Skin epidermis (tissue), 12 donors: ENCODE results near the gene TENT5C.

ENCODE experiments used
- H3K27ac ChIP-seq, 21 experiments: fragments of 200-600 bp; sonication (generic) in 11 of 21; one replicate each; pipeline ENCODE4 v1.5.0; 2020; ENCODE audit warnings: mild to moderate bottlenecking in 3 of 21, inconsistent platforms in 2 of 21, moderate library complexity in 2 of 21
- H3K4me3 ChIP-seq, 7 experiments: fragments of 200-600 bp; sonication (generic) in 2 of 7; one replicate each; pipeline ENCODE4 v1.5.0; 2020; ENCODE audit warnings: inconsistent platforms in 2 of 7, mild to moderate bottlenecking in 2 of 7, moderate library complexity in 1 of 7

The TENT5C gene

DNA sequence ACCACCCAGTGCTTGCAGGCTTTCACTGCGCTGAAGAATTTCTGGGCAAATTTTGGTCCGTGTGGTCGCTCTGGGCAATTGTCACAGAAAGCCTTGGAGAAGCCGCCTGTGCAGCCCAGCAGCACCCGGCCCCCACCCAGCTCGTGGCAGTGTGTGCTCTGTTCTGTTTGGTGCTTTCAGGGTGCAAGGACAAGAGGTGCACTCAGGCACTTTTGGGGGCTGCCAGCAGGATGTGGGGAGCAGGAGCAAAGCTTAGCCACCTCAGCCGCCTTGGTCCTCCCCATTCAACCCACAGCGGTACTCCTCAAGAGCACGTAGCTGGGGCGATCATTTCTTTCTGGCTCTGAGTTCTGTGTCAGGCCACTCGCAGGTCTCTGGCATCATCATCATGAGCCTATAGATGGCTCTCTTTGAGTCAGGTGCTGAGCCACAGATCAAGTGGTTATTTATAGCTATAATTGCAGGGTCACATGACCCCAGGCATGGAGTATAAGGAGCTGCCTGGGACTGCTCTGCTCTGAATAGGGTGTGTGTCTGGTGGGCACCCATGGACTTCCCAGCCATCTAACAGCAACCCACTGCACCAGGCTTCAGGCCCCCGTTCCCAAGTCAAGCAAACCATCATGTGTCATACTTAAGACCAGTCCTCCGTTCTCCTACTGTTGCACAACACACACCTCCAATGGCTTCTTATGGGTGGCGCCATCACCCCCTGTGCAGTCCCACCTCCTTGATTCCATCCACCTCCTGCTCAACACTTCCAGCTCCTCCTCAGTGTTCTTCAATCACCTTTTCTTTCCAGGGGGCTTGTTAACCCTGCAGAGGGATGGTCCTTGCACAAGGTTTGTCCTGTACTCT, 18.1 kb upstream of the TENT5C start:
- Histone ChIP-seq H3K4me3 (no peak overlapping the region), H3K27ac (no peak overlapping the region)

DNA sequence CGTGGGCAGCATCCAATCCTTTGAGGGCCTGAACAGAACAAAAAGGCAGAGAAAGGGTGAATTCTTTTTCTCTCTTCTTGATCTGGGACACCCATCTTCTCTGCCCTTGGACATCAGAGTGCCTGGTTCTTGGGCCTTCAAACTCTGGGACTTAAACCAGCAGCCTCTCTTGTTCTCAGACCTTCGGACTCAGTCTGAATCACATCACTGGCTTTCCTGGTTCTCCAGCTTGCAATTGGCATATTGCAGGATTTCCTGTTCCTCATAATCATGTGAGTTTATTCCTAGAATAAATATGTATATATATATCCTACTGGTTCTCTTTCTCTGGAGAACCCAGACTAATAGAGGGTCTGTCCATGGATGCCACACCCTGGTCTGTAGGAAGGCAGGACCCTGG, 16.3 kb upstream of the TENT5C start:
- no peak overlapping the region for H3K4me3 ChIP-seq
- H3K27ac ChIP-seq, result no peak overlapping the region

DNA sequence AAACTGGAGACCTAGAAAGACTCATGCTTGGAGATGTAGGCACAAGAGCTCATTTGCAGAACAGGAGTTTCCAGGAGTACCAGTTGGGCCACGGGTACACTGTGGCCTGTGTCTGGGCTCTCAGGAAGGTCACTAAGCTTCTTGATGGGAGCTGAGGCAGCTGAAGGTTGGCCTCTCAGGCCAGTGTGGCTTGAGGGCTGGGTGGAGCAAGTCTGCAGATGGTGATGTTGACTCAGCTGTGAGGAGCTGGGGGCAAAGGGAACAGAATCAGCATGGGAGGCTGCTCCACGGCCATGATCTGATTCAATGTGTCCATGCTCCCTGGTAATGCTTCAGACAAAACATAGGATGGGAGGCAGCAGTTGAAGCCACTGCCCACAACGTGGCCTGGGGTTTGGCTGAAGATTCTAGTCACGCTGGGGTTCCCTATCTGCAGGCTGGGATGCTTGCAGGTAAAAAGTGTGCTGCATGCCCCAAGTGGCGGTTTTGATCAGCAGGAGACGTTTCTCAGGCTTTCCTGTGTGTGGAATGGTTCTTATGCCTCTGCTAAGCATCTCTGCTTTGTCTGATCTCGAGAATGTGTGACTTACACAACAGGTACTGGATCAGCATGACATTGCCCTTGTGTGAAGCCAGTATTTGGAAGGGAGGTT, 15.4 kb upstream of the TENT5C start:
- H3K27ac ChIP-seq, result no peak overlapping the region

DNA sequence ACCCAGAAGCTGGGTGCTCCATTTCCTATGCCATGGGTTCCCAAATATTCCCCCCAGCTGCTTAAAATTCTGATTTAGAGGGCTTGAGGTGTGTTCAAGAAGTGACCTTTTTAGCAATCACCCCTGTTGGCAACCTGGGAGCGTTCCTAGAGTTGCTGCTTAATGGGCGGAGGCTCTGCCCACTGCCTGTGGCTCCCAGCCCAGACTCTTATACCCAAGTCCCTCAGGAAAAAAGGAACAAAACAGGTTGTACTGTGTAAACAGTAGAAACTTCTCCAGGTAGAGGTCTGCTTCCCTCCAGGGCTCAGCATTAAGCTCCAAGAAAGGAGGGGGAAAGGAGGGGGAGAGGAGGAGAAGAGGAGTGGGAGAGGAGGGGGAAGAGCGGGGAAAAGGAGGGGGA, 14.6 kb upstream of the TENT5C start:
- Histone ChIP-seq H3K27ac (no peak overlapping the region), H3K4me3 (no peak overlapping the region)

More for the DNA sequence above, 15.4 kb upstream of the TENT5C start:
- H3K4me3 ChIP-seq, result no peak overlapping the region

DNA sequence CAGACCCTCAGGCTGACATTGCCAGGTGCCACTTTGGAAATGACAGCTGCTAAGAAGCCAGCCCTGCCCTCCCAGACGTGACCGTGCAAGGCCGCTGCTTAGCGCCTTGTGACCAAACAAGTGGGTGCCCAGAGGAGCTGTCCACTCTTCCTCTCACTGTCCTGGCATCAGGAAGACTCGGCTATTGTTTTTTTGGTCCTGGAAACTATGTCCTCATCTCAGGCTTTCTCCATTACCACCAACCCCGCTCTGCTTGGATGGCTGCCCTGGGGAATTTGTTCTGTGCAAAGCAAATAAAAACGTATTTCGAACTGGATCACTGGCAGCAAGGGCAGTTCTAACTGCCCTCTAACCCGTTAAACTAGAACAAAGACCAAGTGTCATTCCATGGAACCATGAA, 13.7 kb upstream of the TENT5C start:
- Histone ChIP-seq H3K4me3 (no peak overlapping the region), H3K27ac (no peak overlapping the region)

DNA sequence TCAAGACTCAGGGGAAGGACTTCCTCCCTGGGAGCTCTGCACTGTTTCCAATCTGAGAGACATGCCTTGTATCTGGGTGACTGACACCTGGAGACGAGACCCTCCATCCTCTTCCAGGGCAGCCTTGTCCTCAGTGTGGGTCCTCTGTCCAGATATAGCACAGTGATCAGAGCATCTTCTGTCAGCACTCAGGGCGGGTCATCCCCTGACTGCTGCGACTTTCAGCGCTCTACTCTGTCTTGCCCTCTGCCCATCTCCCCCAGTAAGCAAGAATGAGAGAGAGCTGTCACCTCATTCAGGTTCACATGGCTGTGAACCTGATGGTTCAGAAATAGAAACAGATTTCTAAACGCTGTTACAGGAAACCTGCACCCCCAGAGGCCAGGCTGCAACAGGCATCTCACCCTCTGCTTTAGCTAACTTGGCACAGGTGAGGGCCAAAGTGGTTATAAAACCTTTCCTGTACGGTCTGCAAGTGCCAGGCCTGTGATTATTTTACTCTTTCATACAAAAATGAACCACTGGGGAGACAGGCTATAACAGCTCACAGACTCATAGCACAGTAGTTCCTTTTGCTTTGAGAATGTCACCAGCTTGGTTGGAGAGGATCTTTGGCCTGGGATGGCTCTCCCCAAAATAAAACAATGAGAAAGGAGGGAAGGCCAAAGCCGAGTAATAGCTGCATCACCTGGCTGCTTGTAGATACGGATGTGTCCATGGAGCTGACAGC, 11.4 kb upstream of the TENT5C start:
- no peak overlapping the region for H3K4me3 ChIP-seq
- no peak overlapping the region for H3K27ac ChIP-seq

DNA sequence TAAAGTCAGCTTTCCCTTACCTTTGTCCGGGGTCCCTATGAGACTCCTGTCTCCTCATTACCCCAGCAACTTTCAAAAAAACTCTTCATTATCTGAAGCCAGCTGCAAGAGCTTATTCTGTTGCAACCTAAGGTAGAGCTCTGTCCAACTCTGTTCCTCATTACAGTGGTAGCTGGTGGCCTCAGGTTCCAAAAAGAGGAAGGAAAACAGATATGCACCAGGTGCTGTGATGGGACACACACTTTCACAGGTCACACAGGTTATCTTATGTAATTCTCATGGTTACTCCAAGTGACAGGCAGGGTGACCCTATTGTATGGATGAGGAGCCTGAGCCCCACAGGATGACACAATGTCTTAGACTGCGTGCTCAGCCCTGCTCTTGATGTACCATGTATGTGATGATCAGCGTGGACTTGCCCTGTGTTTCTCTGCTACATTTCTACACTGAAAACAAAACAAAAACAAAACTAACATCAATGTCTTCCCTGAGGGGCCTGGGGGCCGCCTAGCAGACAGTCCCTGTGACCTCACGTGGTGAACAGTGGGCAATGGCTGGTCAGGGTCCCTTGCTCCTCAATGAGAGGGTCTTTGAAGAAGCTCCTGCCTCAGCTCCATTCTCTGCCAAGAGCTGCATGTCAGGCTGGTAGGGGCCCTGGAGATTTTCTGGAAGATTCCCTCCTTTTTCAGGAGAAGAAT, 9.7 kb upstream of the TENT5C start:
- Histone ChIP-seq H3K27ac (peak overlapping the region in 1 of 21 experiments; percentile 17), H3K4me3 (no peak overlapping the region)

DNA sequence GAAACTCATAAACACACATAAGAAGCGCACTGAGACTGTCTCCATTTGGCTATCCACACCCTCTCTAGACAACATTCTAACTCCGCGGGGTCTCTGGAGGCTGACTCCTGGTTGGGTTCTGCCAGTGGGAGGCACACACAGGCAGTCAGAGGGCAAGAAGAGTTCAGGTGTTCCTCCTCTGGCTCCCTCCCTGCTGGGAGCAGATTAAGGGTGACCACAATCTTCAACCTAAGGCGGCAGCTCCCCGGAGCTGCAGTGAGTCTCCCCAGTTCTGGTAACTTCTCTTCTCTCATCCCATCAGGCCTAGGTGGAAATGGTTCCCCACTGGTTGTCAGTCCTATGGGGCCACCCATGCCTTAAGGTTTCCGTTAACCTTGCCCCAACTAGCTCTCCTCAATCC, 7.4 kb upstream of the TENT5C start:
- Histone ChIP-seq H3K27ac (no peak overlapping the region), H3K4me3 (no peak overlapping the region)

DNA sequence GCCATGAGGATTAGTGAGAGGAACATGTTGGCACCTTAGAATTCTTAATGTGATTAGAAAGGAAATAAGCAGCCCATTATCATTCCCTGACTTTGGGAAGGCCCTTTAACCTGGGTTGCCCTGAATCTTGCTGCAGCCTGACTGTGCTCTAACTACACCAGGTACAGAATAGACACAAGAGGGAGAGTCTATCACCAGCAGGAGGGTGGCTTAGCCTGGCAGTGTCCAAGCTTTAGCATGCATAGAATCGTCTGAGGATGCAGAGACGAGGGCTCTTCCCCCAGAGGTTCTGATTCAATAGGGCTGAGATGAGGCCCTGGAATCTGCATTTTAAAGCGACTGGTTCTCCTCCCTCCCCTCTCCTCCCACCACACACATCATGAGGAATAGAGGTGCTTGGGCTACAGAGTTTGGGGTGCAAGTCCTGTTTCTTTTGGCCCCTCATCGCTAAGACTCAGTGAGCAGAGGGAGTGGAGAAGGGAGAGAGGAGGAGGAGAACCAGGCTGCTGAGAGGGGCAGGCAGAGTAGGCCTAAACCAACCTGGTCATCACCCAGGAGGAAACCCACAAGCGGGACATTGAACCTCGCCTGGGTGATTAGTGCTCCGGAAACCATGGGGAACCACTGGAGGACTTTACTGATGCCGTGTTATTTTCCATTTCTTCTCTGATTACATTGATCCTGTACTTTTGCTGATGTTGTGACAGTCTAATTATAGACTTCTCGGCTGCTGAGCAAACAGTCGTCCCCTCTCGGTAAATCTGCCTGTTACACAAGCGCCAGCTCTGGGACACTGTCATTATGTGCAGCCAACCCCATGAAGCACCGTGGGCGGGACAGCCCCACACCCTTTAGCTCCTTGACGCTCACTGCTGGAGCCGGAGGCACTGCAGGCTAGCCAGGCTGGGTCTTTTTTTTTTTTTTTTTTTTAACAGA, 6.3 kb upstream of the TENT5C start:
- no peak overlapping the region for H3K27ac ChIP-seq
- H3K4me3 ChIP-seq, result no peak overlapping the region

DNA sequence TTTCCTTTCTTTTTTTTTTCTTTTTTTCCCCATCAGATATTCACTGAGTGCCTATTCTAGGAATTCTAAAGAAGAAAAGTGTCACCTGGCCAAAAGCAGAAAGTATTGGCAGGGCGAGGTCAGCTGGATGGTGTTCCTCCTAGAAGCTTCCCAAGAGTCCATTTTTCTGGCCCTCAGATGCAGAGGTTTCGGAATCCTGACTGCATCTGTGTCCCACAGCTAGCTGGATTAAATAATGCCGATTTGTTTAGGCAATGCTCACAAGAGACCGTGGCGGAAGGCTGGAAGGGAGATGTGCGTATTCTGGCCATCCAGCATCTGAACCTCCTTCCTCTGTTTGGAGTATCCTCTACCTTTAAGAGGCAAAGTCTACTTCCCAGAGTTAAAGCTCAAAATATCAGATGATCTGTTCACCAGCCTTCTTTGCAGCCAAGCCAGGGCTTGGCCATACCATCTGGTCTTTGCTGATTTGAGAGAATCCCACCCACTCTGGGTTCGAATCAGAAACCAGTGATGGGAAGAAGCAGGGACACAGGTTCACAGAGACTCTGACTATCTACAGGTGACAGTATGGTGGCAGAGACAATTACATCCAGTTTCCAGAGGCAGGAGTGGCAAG, 5.4 kb upstream of the TENT5C start:
- no peak overlapping the region for H3K27ac ChIP-seq
- H3K4me3 ChIP-seq, result no peak overlapping the region

DNA sequence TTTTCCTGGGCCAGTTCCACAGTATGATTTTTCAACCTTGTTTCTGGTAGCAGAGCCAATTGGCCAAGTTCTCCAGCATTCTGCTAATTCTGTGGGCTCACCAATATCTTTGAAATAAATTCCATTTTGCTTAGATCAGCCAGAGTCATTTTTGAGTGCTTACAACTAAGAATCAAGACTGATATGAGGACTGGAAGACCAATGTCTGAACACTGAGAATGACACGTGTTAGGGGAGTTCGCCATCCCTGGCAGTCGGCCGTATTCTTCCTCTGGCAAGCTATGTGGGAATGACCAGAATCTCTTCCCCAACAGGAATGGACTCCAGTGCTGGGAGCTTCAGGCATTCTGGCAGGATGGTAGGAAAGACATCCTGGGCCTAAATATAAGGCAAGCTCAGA, 4.9 kb upstream of the TENT5C start:
- no peak overlapping the region for H3K27ac ChIP-seq
- no peak overlapping the region for H3K4me3 ChIP-seq

DNA sequence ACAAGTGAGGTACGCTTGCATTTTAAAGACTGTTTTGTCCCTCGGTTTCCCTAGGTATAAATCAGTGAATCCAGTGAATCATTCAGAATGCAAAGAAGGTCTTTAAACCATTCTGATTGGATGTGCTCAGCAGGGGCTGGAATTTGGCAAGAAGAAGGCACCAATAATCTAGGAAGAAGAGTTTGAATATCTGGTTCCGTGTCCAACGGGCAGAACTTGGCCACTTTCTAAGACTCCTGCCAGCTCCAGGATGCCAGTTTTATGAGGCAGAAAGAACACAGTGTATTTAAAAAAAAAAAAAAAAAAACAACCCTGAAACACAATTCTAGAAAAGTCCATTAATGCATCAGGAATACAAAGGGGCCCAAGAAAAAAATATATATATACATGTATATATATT, 3.0 kb upstream of the TENT5C start:
- Histone ChIP-seq H3K4me3 (no peak overlapping the region), H3K27ac (no peak overlapping the region)

DNA sequence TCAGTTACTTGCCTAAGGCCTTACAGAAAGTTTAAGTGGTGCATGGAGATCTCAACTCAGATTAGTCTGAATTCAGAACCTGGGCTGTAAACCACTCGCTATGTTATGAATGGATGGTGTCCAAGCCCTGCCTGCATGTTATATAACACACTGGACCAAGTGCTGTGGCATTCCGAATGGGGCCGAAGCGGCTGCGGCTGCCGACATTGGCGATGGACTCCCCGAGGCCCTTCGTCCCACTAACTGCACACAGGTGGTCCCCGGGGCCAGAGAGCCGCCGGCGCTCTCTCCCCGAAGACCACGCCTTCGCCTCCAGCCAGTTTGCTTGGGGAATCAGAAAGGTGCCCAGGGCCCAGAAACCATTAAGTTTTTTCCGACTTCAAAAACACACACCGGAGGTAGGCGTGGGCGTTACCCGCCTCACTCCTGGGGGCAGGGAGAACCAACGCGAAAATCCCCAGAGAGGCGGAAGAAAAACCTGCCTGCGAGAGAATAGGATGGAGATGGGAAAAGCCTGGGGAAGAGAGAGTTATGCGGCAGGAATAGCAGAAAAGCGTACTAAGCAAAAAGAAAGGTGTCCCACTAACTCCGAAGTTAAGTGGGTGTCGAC, 579 bp upstream of the TENT5C start:
- peak overlapping the region; percentile 55 to 84 (median 68) for H3K4me3 ChIP-seq
- peak overlapping the region in 18 of 21 experiments; percentile 4 to 80 (median 64) for H3K27ac ChIP-seq

DNA sequence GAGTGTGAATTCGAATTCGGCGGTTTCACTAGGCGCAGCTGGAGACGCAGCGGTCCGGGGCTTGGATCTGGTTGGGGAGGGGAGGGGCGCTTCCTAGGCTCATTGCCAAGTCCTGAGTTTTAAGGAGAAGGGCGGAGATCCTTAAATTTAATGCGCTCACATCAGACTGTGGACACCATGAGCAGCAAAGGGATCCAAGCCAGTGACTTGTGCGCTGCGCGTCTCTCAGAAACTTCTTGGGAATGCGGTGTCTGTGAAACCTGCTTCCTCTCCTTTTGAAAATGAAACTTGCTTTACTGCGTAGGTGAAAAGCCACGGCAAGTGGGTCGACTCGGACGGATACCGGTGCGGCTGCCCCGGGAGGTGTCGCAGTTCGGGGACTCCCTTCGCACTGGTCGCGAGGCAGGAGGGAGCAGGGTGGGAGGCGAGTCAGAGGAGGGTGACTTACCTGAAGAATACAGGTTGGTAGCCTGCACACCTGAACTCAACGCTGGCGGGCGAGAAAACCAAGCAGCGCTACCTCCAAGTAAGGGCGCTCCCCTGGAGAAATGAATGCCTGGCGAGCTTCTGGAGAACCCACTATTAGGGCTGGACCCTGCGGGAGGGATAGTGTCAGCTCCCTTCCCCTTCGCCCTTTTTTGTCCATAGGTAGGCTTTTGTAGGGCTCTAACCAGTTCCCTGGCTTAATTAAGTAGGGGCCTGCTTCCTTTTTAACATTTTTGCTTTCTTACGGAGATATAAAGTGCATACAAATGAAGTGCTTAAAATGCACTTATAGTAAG, 992 bp downstream of the TENT5C start:
- peak overlapping the region in 19 of 21 experiments; percentile 1 to 88 (median 69) for H3K27ac ChIP-seq

DNA sequence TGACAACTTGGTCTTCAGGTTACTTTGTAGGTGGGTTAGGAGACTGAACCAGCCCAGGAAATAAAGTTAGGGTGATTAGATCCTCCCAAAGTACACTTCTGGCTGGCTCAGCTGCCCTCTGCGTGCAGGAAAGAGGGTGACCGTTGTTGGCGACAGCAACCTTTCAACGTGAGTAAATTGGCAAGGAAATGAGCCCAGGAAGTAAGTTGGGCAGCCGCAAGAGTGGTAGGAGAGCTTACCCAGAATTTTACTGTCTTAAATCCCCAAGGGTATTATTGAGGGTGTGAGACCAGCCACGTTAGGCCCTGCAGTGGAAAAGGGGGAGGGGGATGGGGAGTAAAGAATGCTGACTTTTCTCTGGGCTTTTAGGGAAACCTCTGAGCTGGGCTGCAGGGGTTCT, 1.6 kb downstream of the TENT5C start:
- peak overlapping the region in 11 of 21 experiments; percentile 29 to 88 (median 73) for H3K27ac ChIP-seq

More for the DNA sequence above, 992 bp downstream of the TENT5C start:
- H3K4me3 ChIP-seq, result peak overlapping the region; percentile 55 to 84 (median 68)

DNA sequence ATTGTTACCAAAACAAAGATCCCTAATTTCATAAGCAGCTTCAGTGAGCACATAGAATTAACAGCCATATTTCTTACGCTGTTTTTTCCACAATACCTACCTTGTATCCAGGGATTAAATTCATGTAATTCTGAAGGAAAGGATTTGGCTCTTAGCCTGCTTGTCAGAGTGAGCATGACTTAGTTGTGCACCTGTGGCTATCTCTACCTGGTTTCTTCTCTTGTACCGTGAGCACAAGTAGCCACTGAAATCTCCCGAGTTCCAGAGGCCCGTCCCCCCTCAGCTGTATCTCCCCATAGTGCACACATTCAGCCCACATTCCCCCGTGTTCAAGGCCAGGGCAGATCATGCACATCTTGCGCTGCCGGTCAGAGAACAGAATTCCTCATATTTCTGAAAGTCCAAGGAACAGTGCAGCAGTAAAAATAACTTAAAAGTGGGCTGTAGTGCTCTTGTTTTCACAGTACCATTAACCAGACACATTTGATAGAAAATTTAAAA, 2.3 kb downstream of the TENT5C start:
- peak overlapping the region in 1 of 7 experiments; percentile 55 for H3K4me3 ChIP-seq
- peak overlapping the region in 1 of 21 experiments; percentile 88 for H3K27ac ChIP-seq

More for the DNA sequence above, 1.6 kb downstream of the TENT5C start:
- H3K4me3 ChIP-seq, result peak overlapping the region; percentile 55 to 84 (median 68)

DNA sequence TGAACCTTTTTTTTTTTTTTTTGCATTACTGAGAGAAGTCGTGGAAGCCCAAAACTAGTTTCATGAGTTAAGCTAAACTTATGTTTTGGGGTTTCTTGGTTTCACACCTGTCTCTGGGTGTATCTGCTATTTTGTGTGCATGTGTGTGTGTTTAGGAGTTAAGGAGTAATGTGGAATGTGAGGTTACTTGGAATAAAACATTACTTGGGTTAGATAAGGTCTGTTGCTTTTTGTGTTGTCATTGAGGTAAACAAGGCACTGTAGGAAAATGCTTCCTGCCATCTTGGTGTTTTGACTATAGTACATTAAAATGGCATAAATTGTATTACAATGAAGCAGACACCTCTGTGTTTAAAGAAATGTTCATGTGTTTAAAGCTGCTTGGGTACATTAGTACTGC, 2.9 kb downstream of the TENT5C start:
- no peak overlapping the region for H3K4me3 ChIP-seq
- no peak overlapping the region for H3K27ac ChIP-seq
